ENCODE results near the gene MAP1LC3A. TPM values are rescaled to one million over a fixed set of nuclear protein-coding genes. Genes with fewer than 3 reads are reported as not detected.

The MAP1LC3A gene
- polyA plus RNA-seq, 4 donors, result 21.6 to 40.7 (median 24.0) TPM

GRCh38 chr20:34546751-34547181 lies 11.8 kb upstream of the MAP1LC3A start:
- DNase-seq (ENCODE audit: low read depth in 4 of 4, low spot score in 3 of 4), result no peak

- DNase-seq (ENCODE audit: low read depth in 4 of 4, low spot score in 3 of 4), result no peak
These were observed 10.5 kb upstream of the MAP1LC3A start for GRCh38 chr20:34547844-34548613.

DNA sequence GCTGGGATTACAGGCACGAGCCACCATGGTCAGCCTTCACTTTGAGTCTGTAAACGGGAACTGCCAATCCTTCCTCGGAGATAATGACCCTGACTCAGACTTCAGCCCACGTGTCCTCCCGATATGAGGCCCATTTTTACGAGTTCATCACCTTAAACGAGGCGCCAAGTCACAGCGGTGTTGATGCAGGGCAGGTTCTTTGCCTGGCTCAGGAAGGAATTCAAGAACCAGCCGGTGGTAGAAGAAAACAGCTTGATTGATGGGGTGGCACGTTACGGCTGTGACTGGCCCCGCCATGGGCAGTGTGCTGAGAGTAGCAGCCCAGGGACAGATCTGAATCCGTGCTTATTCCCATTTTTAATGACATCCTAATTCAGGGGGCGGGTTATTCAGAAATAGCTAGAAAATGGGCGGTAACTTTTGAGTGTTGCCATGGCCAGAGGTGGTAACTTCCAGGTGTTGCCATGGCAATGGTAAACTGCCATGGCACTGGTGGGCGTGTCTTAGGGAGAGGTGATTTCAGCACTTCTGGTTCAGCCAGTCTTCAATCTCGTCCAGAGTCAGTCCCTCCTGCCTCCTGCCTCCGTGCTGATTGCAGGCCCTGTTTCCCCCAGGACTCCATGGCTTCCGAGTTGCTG lies 9.1 kb upstream of the MAP1LC3A start:
- DNase-seq (ENCODE audit: low read depth in 4 of 4, low spot score in 3 of 4), result peak in 1 of 4 donors; percentile 52

DNA sequence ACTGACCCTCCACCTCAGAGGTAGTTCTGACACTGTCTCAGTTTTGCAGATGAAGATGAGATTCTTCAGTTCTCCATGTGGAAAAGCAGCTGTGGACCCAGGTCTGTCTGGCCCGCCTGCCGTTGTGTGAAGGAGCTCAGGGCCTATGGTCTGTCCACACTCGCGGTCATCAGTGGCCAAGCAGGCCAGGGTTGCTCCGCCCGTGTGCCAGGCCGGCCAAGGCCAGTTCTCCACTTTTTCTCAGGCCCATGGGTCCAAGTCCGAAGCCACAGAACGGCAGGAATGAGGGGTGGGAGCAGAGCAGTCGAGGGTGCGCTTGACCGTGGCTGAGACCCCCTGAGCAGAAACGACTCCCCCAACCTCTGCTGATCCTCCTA lies 8.6 kb upstream of the MAP1LC3A start:
- no peak for DNase-seq (ENCODE audit: low read depth in 4 of 4, low spot score in 3 of 4)

GRCh38 chr20:34552569-34552968 lies 5.9 kb upstream of the MAP1LC3A start:
- no peak for DNase-seq (ENCODE audit: low read depth in 4 of 4, low spot score in 3 of 4)

- no peak for DNase-seq (ENCODE audit: low read depth in 4 of 4, low spot score in 3 of 4)
These were observed 5.1 kb upstream of the MAP1LC3A start for GRCh38 chr20:34553366-34553867.

DNA sequence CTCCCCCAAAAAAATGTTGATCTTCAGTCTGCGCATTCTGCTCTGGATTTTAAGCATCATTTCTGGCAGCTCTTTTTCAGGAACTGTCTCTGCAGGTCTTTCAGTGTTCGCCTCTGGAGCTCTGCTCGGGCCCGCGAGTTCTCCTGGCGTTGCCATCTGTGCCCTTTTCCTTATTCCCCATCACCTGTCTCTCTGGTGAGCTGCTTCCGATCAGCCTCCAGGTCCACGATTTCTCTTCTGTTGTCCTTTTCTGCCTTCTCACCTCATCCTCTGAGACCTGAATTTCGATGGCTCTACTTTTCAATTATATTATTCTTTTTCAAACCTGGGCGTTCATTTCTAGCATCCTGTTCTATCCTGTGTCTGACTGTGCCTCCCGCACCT lies 590 bp upstream of the MAP1LC3A start:
- no peak for DNase-seq (ENCODE audit: low read depth in 4 of 4, low spot score in 3 of 4)

DNA sequence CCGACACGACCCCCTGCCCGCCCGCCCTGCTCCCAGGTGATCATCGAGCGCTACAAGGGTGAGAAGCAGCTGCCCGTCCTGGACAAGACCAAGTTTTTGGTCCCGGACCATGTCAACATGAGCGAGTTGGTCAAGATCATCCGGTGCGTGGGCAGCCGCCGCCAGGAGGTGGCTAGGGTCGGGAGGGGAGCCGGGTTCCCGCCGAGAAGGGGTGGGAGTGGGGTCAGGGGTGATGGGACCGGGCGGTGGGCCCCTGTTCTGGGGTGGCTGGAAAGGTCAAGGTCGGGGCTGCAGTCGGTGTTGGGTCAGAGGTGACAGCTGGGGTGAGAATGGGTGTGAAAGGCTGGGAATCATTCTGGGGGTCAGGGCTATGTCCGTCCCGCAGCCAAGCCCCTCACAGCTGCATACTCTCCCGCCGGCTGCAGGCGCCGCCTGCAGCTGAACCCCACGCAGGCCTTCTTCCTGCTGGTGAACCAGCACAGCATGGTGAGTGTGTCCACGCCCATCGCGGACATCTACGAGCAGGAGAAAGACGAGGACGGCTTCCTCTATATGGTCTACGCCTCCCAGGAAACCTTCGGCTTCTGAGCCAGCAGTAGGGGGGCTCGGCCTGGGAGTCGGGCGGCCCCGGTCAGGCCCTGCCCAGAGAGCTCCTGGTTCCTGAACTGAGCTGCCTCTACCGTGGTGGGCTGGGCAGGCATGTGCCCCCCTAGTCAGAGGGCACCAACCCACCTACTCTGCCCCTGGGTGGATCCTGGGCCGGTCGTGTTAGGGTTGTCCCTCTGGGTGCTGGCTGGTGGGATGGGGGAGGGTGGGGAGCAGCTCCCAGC lies 1.0 kb downstream of the MAP1LC3A start:
- DNase-seq (ENCODE audit: low read depth in 4 of 4, low spot score in 3 of 4), result no peak

GRCh38 chr20:34560141-34560523 lies 1.6 kb downstream of the MAP1LC3A start:
- DNase-seq (ENCODE audit: low read depth in 4 of 4, low spot score in 3 of 4), result no peak

GRCh38 chr20:34560614-34561013 lies 2.1 kb downstream of the MAP1LC3A start:
- DNase-seq (ENCODE audit: low read depth in 4 of 4, low spot score in 3 of 4), result no peak

GRCh38 chr20:34561661-34562060 lies 3.1 kb downstream of the MAP1LC3A start:
- DNase-seq (ENCODE audit: low read depth in 4 of 4, low spot score in 3 of 4), result no peak

- no peak for DNase-seq (ENCODE audit: low read depth in 4 of 4, low spot score in 3 of 4)
These were observed 4.1 kb downstream of the MAP1LC3A start for GRCh38 chr20:34562641-34563040.

DNA sequence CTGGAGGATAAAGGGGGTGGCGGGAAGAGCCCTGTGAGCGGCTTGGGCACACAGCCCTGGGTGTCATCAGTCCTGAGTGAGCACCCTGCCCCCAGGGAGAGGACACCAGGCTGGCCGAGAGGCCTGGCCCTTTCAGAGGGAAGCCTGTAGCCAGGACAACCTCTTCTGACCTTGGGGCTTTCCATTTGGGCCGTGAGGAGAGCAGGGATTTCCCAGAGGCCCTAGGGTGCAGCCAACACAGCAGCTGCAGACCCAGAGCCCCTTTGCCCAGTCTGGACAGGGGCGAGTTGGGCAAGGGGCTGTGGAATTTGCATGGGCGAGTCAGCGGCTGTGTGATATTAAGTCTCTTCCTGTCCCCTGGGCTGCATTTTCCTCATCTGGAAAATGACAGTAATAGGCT lies 6.3 kb downstream of the MAP1LC3A start:
- DNase-seq (ENCODE audit: low read depth in 4 of 4, low spot score in 3 of 4), result no peak

GRCh38 chr20:34566978-34567891 lies 8.7 kb downstream of the MAP1LC3A start:
- no peak for DNase-seq (ENCODE audit: low read depth in 4 of 4, low spot score in 3 of 4)

DNA sequence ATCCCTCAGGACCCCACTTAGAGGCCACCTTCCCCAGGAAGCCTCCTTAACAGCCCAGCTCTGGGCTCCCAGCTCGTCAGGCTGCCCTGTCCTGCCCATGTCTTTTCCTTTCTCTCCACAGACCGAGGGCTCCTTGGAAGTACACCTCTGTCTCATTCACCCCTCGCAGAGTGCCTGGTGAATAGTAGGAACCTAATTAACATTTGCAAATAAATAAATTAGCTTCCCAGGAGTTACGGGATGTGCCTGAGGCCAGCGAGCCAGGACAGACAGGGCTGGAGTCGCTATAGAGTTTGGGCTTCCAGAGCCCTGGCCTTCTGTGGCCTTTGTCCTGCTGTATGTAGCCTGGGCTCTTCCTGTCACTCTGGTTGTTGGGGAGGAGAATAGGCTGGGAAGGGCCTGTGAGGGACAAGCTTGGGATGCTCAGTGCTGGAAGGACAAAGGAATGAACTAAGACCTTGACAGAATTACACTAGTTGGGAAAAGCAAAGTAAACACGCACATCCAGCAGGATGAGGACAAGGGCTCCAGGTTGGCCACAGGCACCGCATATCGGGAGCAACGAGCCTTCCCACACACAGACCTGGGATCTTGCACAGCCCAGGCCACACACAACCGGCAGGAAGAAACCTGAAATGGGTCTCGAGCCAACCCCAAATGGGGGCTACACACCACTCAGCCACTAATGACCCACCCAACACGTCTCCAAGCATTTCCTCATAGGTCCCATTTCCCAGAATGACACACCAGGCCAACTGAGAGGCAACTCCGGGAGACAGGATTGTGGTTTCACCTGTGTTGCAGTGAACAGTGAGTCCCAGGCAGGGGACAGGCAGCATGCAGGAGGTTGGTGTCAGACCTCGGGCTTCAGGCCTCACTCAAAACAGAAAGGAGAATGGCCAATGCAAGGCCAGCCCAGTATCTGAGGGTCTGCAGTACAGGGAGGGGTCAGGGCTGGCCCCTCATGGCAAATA lies 9.7 kb downstream of the MAP1LC3A start:
- DNase-seq (ENCODE audit: low read depth in 4 of 4, low spot score in 3 of 4), result no peak

- no peak for DNase-seq (ENCODE audit: low read depth in 4 of 4, low spot score in 3 of 4)
These were observed 11.1 kb downstream of the MAP1LC3A start for GRCh38 chr20:34569598-34569997.

- DNase-seq (ENCODE audit: low read depth in 4 of 4, low spot score in 3 of 4), result no peak
These were observed 12.4 kb downstream of the MAP1LC3A start for GRCh38 chr20:34570859-34571306.

GRCh38 chr20:34571753-34572152 lies 13.2 kb downstream of the MAP1LC3A start:
- no peak for DNase-seq (ENCODE audit: low read depth in 4 of 4, low spot score in 3 of 4)

Measured in right renal pelvis (tissue), 4 donors.